Fibroblast of villous mesenchyme (primary cell): ENCODE data around the gene YAP1. TPM values are rescaled to one million over a fixed set of nuclear protein-coding genes. Genes with fewer than 3 reads are reported as not detected.
A peak's percentile ranks its signal among the peaks of the same experiment; 100 is the strongest.

ENCODE experiments used
- DNase-seq: peaks from one replicate; pipeline ENCODE4 v3.0.0-alpha.2; 2010; ENCODE audit warnings: low read depth
- H3K4me3 ChIP-seq: 2 replicates; pipeline ENCODE4 v1.5.1; 2011; ENCODE audit warnings: low read depth, mild to moderate bottlenecking, low read length
- total RNA-seq: library from RNA; depleted of rRNA; stranded (reverse); fragments of >200 nt; gene quantifications from 2 replicates; pipeline ENCODE4 v1.2.3, GENCODE V29; 2012
- TF ChIP-seq, protein P1 (sequence below): IDR thresholded peaks from 2 replicates; pipeline ENCODE4 v1.5.1; 2012; ENCODE audit warnings: low read depth, mild to moderate bottlenecking, low read length; ENCODE audit not compliant: insufficient read depth

The YAP1 gene
- total RNA-seq, 1 donor, result 148 TPM

DNA sequence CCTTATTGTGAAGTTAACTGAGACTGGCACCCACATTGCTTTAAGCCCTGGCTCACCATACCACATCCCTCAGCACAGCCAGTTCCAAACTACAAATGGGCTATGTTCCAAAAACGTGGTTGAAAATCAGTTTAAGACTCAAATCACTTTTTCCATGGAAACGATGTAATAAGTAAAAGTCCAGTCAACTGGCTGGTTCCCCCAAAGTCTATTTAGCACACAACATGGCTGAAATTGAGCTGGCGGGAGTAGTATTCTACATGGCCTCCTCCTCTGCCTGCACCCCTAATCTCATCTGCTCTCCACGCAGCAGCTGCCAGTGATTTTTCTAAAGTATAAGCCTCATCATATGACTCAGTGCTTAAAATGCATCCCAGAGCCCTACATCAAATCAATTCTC is 166.1 kb downstream of the YAP1 start:
- TF ChIP-seq, protein P1, sequence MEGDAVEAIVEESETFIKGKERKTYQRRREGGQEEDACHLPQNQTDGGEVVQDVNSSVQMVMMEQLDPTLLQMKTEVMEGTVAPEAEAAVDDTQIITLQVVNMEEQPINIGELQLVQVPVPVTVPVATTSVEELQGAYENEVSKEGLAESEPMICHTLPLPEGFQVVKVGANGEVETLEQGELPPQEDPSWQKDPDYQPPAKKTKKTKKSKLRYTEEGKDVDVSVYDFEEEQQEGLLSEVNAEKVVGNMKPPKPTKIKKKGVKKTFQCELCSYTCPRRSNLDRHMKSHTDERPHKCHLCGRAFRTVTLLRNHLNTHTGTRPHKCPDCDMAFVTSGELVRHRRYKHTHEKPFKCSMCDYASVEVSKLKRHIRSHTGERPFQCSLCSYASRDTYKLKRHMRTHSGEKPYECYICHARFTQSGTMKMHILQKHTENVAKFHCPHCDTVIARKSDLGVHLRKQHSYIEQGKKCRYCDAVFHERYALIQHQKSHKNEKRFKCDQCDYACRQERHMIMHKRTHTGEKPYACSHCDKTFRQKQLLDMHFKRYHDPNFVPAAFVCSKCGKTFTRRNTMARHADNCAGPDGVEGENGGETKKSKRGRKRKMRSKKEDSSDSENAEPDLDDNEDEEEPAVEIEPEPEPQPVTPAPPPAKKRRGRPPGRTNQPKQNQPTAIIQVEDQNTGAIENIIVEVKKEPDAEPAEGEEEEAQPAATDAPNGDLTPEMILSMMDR, result no peak
- no peak for DNase-seq
- no peak overlapping the region for H3K4me3 ChIP-seq

DNA sequence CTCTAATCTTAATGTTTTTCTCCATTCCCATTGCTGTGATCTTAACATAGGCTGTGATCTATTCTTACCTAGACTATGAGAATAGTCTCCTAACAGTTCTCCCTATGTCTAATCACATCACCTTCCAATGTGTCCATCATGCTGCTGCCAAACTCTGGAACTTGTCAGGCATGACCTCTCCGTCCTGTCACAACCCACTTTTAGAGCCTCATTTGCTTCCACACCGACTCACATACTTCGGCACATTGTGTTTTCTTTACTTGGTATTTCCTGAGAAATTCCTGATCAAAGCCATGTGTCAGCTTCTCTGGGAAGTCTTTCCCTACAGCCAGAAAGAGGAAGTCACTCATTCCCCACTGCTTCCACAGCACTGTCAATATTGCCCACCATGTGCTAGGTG is 166.5 kb downstream of the YAP1 start:
- no peak for DNase-seq
- TF ChIP-seq, protein P1, result no peak

DNA sequence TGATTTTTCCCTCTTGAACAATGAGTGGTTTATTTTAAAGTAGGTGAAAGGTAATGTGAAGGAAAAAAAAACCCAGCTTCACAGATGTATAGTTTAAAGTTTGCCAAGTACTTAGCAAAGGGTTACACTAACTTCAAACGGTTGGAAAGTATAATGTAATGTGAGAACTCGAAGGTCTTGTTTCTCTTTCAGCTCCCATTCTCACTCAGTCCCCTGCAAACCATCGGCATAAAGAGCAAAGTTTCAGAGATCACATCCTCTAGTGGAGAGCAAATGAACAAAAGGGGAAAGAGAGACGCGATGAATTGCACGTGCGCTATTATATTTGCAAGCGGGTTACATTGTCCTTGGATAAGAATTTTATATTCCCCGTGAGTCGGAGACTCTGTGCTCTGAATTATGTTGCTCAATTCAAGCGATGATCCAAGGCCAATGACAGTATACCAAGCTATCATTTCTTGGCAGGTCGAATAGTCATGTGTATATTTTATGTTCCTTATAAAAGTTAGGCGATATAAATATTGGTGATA is 169.5 kb downstream of the YAP1 start:
- TF ChIP-seq, protein P1, result peak; percentile 21
- DNase-seq, result peak; percentile 58
- H3K4me3 ChIP-seq, result peak overlapping the region; percentile 13

More for the DNA sequence above, 166.5 kb downstream of the YAP1 start:
- H3K4me3 ChIP-seq, result no peak overlapping the region

DNA sequence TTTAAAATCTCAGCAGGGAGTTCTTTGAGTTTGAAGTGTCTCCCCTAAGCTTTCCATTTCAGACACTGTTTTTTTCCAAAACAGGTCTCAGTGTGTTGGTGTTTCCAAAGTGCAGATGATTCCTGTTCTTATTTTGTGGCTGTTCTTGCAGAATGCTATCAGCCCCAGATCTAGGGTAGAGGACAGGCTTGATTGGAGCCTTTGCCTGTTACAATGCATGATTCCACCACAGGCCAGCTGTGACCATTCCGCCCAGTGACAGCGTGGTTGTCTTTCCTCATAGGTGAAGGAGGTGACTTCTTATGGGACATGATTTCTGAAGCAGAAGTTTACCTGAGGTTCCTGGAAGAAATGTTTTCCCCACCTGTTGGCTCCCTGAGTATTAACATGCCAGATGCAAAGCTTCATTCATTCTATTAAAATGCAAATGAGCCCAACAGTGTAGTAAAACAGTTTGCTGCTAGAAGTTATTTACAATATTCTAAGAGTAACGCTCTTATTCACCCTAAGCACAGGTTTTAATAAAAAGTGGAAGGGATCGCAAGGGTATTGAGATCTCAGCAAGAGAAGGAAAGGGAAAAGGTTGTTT is 170.1 kb downstream of the YAP1 start:
- TF ChIP-seq, protein P1, result no peak
- no peak overlapping the region for H3K4me3 ChIP-seq

More for the DNA sequence above, 170.1 kb downstream of the YAP1 start:
- no peak for DNase-seq

Other genes starting within 250 kb of the YAP1 start
- 0.97 and 2.2 TPM in 2 replicates for gene CEP126, start 195.4 kb upstream of the YAP1 start, total RNA-seq
- not detected in 2 replicates for gene ANGPTL5, start 193.9 kb upstream of the YAP1 start, total RNA-seq
- gene CFAP300, start 63.0 kb upstream of the YAP1 start, total RNA-seq, result 2.9 and 4.7 TPM in 2 replicates
- gene BIRC3, start 207.0 kb downstream of the YAP1 start, total RNA-seq, result 0.64 and 8.2 TPM in 2 replicates
- gene BIRC2, start 236.8 kb downstream of the YAP1 start, total RNA-seq, result 63.5 and 108 TPM in 2 replicates